NCI-H2029 (cell line): ENCODE data around the gene SYS1.
A peak's percentile ranks its signal among the peaks of the same experiment; 100 is the strongest.

Experiments
- DNase-seq: peaks from one replicate; lab custom pipeline; 2025; lab: John Stamatoyannopoulos, UW

The SYS1 gene

DNA sequence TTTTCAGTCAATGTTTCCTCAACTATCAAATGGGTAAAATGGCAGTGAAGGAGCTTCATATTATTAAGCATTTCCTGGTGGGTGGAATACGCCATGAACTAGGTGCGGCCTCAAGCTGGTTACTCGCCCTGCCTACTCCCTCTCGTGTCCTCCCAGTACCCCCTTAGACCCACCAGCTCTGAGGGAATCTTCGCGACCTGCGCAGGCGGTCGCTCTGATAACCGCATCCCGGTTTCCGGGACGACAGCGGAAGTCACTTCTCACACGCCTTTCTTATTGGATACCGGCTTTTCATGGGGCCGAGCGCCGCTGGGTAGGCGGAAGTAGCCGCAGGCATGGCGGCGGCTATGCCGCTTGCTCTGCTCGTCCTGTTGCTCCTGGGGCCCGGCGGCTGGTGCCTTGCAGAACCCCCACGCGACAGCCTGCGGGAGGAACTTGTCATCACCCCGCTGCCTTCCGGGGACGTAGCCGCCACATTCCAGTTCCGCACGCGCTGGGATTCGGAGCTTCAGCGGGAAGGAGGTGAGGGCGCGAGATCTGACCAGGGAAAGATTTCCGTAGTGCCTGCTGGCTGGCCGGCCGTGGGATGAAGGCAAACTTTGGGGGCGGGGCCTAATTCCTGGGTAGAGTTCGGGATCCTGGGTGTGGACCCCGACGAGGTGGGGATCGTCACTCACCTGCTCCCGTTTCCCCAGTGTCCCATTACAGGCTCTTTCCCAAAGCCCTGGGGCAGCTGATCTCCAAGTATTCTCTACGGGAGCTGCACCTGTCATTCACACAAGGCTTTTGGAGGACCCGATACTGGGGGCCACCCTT lies 53.1 kb downstream of the SYS1 start, which contains the start of gene PIGT:
Gene PIGT (plus strand): TSS at position 320 of the 816 bp plus-strand sequence. CDS start 16 bp downstream, at position 336.
- DNase-seq = peak; percentile 89

DNA sequence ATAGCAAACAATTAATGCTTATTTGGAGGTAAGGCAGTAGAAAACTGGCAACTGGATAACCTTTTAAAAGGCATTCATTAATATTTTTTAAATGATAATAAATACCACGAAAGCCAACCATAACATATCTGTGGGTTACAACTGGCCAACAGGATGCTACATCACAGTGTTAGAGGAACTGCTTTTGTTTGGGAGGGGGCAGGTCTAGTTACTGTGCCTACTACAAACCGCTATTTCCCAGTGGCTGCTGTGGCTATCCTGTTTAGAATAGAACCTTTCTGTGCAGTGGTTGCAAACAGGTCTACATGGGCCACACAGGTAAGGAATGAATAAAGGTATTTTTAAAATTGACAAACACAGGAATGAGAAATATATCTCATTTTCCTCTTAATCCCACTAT lies 54.0 kb downstream of the SYS1 start:
- no peak for DNase-seq
